Type B pancreatic cell (in vitro differentiated cells): ENCODE measurements around the gene VSTM4. TPM values are rescaled to one million over a fixed set of nuclear protein-coding genes. Genes with fewer than 3 reads are reported as not detected.

Experiments
- DNase-seq: peaks from one replicate; pipeline ENCODE4 v3.0.0; 2021; ENCODE audit warnings: mixed read lengths; ENCODE audit not compliant: unreplicated experiment; ENCODE audit errors: extremely low spot score
- H3K27ac Mint-ChIP-seq: 2 replicates; pipeline ENCODE4 v1.8.0; 2021; ENCODE audit warnings: mild to moderate bottlenecking, mixed read lengths
- H3K27me3 Mint-ChIP-seq: 2 replicates; pipeline ENCODE4 v1.8.0; 2021; ENCODE audit warnings: mixed read lengths
- H3K36me3 Mint-ChIP-seq: 2 replicates; pipeline ENCODE4 v1.8.0; 2021; ENCODE audit warnings: mixed read lengths
- H3K4me1 Mint-ChIP-seq: one replicate; pipeline ENCODE4 v1.8.0; 2021; ENCODE audit warnings: mixed read lengths; ENCODE audit not compliant: unreplicated experiment
- H3K4me3 Mint-ChIP-seq: 2 replicates; pipeline ENCODE4 v1.8.0; 2021; ENCODE audit warnings: mild to moderate bottlenecking, mixed read lengths
- H3K9me3 Mint-ChIP-seq: 2 replicates; pipeline ENCODE4 v1.8.0; 2021; ENCODE audit warnings: mixed read lengths
- total RNA-seq: library from RNA; stranded (reverse); gene quantifications from 2 replicates; pipeline ENCODE4 v1.2.1, GENCODE V29; 2021; ENCODE audit warnings: low replicate concordance
- TF ChIP-seq, protein P1 (sequence below): fragments of 200-600 bp; sonication (generic); conservative IDR thresholded peaks from 2 replicates; pipeline ENCODE4 v1.5.0; 2021; ENCODE audit warnings: antibody characterized with exemption, mild to moderate bottlenecking

The VSTM4 gene
- total RNA-seq, 1 donor from 2014 or later: 2.6 TPM

DNA sequence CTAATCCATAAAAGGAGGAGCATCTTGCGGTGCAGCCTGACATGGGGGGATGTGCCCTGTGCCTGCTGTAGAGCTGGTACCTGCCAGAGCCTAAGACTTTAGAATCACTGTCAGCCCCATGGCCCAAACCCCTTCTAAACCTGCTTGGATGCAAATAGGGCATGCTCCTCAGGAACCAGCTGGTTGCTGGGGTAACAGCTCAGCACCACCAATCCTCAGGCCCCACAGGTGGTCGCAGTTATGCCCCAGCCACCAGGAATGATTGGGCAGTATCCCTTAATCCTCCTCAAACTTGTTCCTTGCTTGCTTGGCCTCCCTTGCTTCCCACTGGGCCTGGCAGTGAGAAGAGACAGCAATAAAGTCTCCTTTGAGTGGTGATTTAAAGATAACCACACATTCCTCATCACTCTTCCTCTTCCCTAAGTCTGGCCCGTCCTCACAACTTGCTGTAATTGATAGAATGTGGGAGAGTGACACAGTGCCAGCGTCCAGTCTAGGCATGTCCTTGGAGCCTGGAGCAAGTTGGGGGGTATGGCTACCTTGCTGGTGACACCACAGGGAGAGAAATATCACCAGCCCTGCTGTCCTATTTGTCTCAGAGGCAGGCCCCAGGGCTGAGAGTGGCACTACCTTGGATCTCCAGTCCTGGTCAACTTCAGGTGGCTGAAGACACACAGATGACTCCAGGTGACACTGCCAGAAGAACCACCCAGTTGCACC is 43.0 kb downstream of the VSTM4 start:
- no peaks in the 10 kb centered on the region for H3K9me3 Mint-ChIP-seq
- TF ChIP-seq, protein P1, sequence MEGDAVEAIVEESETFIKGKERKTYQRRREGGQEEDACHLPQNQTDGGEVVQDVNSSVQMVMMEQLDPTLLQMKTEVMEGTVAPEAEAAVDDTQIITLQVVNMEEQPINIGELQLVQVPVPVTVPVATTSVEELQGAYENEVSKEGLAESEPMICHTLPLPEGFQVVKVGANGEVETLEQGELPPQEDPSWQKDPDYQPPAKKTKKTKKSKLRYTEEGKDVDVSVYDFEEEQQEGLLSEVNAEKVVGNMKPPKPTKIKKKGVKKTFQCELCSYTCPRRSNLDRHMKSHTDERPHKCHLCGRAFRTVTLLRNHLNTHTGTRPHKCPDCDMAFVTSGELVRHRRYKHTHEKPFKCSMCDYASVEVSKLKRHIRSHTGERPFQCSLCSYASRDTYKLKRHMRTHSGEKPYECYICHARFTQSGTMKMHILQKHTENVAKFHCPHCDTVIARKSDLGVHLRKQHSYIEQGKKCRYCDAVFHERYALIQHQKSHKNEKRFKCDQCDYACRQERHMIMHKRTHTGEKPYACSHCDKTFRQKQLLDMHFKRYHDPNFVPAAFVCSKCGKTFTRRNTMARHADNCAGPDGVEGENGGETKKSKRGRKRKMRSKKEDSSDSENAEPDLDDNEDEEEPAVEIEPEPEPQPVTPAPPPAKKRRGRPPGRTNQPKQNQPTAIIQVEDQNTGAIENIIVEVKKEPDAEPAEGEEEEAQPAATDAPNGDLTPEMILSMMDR: no peak
- H3K4me1 Mint-ChIP-seq: no peaks in the 10 kb centered on the region
- no peak for DNase-seq
- H3K27me3 Mint-ChIP-seq: peaks cover 9% of the 10 kb centered on the region
- H3K27ac Mint-ChIP-seq: no peak overlapping the region
- H3K36me3 Mint-ChIP-seq: no peaks in the 10 kb centered on the region
- H3K4me3 Mint-ChIP-seq: no peak overlapping the region

DNA sequence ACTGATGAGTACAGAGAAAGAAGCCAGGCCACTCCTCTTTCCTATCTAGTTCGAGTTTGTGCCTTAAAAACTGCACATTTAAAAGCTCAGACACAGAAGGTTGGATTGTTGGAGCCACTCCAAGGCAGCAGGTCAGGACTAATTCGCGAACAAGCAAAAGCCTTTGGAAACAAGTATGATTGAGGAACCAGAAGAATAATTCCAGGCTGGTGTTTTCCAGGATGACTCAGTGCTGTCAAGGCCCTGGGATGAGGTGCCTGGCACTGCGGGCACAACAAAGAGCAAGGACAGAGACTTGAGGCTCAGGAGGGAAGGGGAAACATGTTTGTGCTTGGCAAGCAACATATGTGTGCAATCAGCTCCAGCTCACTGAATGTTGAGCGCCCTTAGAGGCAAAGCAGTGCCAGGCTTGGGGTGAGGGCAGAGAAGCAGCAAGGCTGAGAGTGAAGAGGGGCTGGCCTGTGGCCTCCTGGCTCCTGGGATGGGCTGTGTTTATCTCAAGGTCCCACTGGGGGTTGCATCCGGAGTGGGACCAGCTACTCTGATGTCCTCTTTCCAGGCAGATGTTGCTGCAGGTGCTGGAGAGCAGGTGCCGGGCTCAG is 44.1 kb downstream of the VSTM4 start:
- H3K9me3 Mint-ChIP-seq: no peaks in the 10 kb centered on the region
- H3K4me3 Mint-ChIP-seq: no peak overlapping the region
- H3K27me3 Mint-ChIP-seq: peaks cover 9% of the 10 kb centered on the region
- H3K36me3 Mint-ChIP-seq: no peaks in the 10 kb centered on the region
- TF ChIP-seq, protein P1: no peak
- H3K4me1 Mint-ChIP-seq: no peaks in the 10 kb centered on the region
- no peak overlapping the region for H3K27ac Mint-ChIP-seq
- no peak for DNase-seq

DNA sequence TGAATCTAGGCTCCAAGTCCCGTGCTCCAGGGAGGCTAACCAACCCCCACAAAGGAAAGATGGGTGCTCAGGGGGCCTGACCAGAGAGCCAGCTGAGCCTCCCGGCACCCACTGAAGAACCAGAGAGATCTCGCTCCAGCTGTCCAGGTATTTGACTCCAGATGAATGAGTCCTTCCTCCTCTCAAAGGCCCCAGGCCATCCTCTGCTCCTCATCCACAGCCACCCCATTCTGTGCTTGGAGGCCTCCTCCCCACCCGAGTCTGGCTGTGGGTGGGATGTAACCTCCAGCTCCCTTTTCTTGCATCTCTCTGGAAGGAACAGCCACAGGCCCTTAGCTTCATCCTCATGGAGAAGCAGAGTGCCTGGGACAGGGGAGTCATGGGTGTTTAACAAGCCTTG is 44.6 kb downstream of the VSTM4 start:
- Mint-ChIP-seq H3K9me3 (no peaks in the 10 kb centered on the region), H3K4me1 (no peaks in the 10 kb centered on the region), H3K36me3 (no peaks in the 10 kb centered on the region), H3K27ac (no peak overlapping the region), H3K4me3 (no peak overlapping the region), H3K27me3 (peaks cover 13% of the 10 kb centered on the region)
- TF ChIP-seq, protein P1: no peak
- no peak for DNase-seq

DNA sequence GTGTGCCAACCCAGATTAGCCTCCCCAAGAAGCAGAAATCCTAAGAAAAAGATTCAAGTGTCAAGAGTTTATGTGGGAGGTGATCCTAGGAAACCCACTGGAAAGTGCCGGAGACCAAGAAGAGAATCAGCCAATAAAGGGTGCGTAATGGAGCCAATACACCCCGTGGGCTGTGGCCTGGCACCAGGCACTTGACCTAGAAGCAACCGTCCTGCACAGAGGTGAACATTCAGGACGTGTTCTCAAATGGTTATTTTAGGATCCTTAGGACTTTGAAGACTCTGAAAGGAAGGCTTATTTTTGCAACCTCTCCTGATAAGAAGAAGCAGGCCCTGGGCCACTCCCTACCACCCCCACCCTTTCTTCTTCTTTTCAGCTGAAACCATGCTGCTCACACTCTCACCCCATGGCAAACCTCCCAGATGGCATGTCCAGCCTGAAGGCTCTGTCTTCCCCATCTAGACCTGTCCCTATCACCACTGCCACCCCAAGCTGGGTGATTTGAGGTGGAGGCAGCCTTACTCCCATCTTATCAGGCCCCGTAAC is 46.6 kb downstream of the VSTM4 start:
- DNase-seq: no peak
- no peaks in the 10 kb centered on the region for H3K9me3 Mint-ChIP-seq
- H3K4me1 Mint-ChIP-seq: no peaks in the 10 kb centered on the region
- H3K27ac Mint-ChIP-seq: no peak overlapping the region
- peaks cover 20% of the 10 kb centered on the region for H3K27me3 Mint-ChIP-seq
- no peak overlapping the region for H3K4me3 Mint-ChIP-seq
- no peaks in the 10 kb centered on the region for H3K36me3 Mint-ChIP-seq
- TF ChIP-seq, protein P1: no peak

DNA sequence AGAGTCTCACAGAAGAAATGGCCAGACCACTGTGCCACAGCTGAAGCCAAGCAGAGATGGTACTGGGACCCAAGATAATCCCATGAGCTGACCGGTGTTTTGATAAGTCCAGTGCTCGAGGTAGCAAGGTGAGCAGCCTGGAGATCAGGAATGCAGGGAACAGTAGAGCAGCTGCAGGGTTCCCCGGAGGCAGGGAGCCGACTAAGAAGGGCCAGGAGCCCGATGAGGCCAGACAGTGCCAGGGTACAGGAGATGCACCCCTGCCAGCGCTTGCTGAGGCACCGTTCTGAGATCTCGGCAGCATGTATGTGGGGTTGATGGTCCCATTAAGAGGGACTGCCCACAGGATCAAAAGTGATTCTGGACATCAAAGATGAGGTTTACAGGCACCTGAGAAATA is 47.1 kb downstream of the VSTM4 start:
- Mint-ChIP-seq H3K4me1 (no peaks in the 10 kb centered on the region), H3K36me3 (no peaks in the 10 kb centered on the region), H3K27ac (no peak overlapping the region), H3K9me3 (no peaks in the 10 kb centered on the region), H3K27me3 (peaks cover 20% of the 10 kb centered on the region), H3K4me3 (no peak overlapping the region)
- no peak for DNase-seq
- TF ChIP-seq, protein P1: no peak
